ENCODE results near the gene VEGFC.

The VEGFC gene

GRCh38 chr4:176795441-176795840, 2.7 kb upstream of the VEGFC start:
- no peak for DNase-seq

GRCh38 chr4:176794651-176795050, 1.9 kb upstream of the VEGFC start:
- DNase-seq: no peak

- DNase-seq: no peak
Measured at GRCh38 chr4:176794151-176794550, 1.4 kb upstream of the VEGFC start.

GRCh38 chr4:176793060-176793605, 411 bp upstream of the VEGFC start:
- DNase-seq: no peak

GRCh38 chr4:176791591-176792325, 964 bp downstream of the VEGFC start:
- DNase-seq: no peak

- DNase-seq: no peak
Measured at GRCh38 chr4:176790398-176790797, 2.3 kb downstream of the VEGFC start.

GRCh38 chr4:176789955-176790354, 2.8 kb downstream of the VEGFC start:
- DNase-seq: no peak

- DNase-seq: no peak
Measured at GRCh38 chr4:176788971-176789370, 3.8 kb downstream of the VEGFC start.

- no peak for DNase-seq
Measured at GRCh38 chr4:176788248-176788647, 4.5 kb downstream of the VEGFC start.

GRCh38 chr4:176784816-176785215, 7.9 kb downstream of the VEGFC start:
- no peak for DNase-seq

- DNase-seq: no peak
Measured at GRCh38 chr4:176782794-176783193, 9.9 kb downstream of the VEGFC start.

GRCh38 chr4:176782191-176782590, 10.5 kb downstream of the VEGFC start:
- no peak for DNase-seq

GRCh38 chr4:176781739-176782100, 11.0 kb downstream of the VEGFC start:
- no peak for DNase-seq

- DNase-seq: no peak
Measured at GRCh38 chr4:176780995-176781738, 11.6 kb downstream of the VEGFC start.

- no peak for DNase-seq
Measured at GRCh38 chr4:176779421-176779820, 13.3 kb downstream of the VEGFC start.

GRCh38 chr4:176778491-176778890, 14.2 kb downstream of the VEGFC start:
- no peak for DNase-seq

GRCh38 chr4:176778063-176778462, 14.7 kb downstream of the VEGFC start:
- no peak for DNase-seq

- DNase-seq: no peak
Measured at GRCh38 chr4:176775338-176775737, 17.4 kb downstream of the VEGFC start.

GRCh38 chr4:176774852-176775251, 17.9 kb downstream of the VEGFC start:
- no peak for DNase-seq

- no peak for DNase-seq
Measured at GRCh38 chr4:176769514-176769913, 23.2 kb downstream of the VEGFC start.

GRCh38 chr4:176767183-176767582, 25.5 kb downstream of the VEGFC start:
- no peak for DNase-seq

- no peak for DNase-seq
Measured at GRCh38 chr4:176762661-176763308, 29.9 kb downstream of the VEGFC start.

GRCh38 chr4:176761872-176762271, 30.9 kb downstream of the VEGFC start:
- no peak for DNase-seq

GRCh38 chr4:176760471-176760870, 32.3 kb downstream of the VEGFC start:
- DNase-seq: no peak
